ENCODE data around the gene DENND4A.

DENND4A gene

GRCh38 chr15:65792138-65792987 is at the start of gene DENND4A:
Gene DENND4A, minus strand, starts transcription at chr15:65792293. Its CDS starts 35,843 bp downstream, at chr15:65756450.
- peak; percentile 99 for DNase-seq (ENCODE audit: low spot score)

GRCh38 chr15:65841121-65841930 is 49.2 kb upstream of the DENND4A start:
- no peak for DNase-seq (ENCODE audit: low spot score)

- no peak for DNase-seq (ENCODE audit: low spot score)
These were observed 47.9 kb upstream of the DENND4A start for GRCh38 chr15:65839985-65840384.

GRCh38 chr15:65839354-65839901 is 47.3 kb upstream of the DENND4A start:
- no peak for DNase-seq (ENCODE audit: low spot score)

GRCh38 chr15:65837301-65838294 is 45.5 kb upstream of the DENND4A start:
- peak; percentile 59 for DNase-seq (ENCODE audit: low spot score)

GRCh38 chr15:65836665-65837064 is 44.6 kb upstream of the DENND4A start:
- no peak for DNase-seq (ENCODE audit: low spot score)

- DNase-seq (ENCODE audit: low spot score) = no peak
These were observed 43.4 kb upstream of the DENND4A start for GRCh38 chr15:65835447-65835846.

GRCh38 chr15:65834603-65835282 is 42.6 kb upstream of the DENND4A start:
- no peak for DNase-seq (ENCODE audit: low spot score)

- DNase-seq (ENCODE audit: low spot score) = peak; percentile 43
These were observed 41.6 kb upstream of the DENND4A start for GRCh38 chr15:65833501-65834205.

GRCh38 chr15:65832549-65833364 is 40.7 kb upstream of the DENND4A start:
- DNase-seq (ENCODE audit: low spot score) = peak; percentile 82

- no peak for DNase-seq (ENCODE audit: low spot score)
These were observed 37.2 kb upstream of the DENND4A start for GRCh38 chr15:65829130-65829764.

- no peak for DNase-seq (ENCODE audit: low spot score)
These were observed 36.5 kb upstream of the DENND4A start for GRCh38 chr15:65828585-65828984.

- no peak for DNase-seq (ENCODE audit: low spot score)
These were observed 35.0 kb upstream of the DENND4A start for GRCh38 chr15:65827065-65827464.

- no peak for DNase-seq (ENCODE audit: low spot score)
These were observed 33.0 kb upstream of the DENND4A start for GRCh38 chr15:65824941-65825544.

- peak; percentile 81 for DNase-seq (ENCODE audit: low spot score)
These were observed 32.1 kb upstream of the DENND4A start for GRCh38 chr15:65824031-65824743.

GRCh38 chr15:65822316-65822715 is 30.2 kb upstream of the DENND4A start:
- no peak for DNase-seq (ENCODE audit: low spot score)

- no peak for DNase-seq (ENCODE audit: low spot score)
These were observed 29.0 kb upstream of the DENND4A start for GRCh38 chr15:65821070-65821469.

- no peak for DNase-seq (ENCODE audit: low spot score)
These were observed 27.5 kb upstream of the DENND4A start for GRCh38 chr15:65819563-65819960.

Data from Ammon's horn (tissue), 1 donor.